NCI-H345 (cell line): ENCODE results near the gene ARID3C.

Experiments
- DNase-seq: peaks from one replicate; lab custom pipeline; 2025; lab: John Stamatoyannopoulos, UW

Gene ARID3C

DNA sequence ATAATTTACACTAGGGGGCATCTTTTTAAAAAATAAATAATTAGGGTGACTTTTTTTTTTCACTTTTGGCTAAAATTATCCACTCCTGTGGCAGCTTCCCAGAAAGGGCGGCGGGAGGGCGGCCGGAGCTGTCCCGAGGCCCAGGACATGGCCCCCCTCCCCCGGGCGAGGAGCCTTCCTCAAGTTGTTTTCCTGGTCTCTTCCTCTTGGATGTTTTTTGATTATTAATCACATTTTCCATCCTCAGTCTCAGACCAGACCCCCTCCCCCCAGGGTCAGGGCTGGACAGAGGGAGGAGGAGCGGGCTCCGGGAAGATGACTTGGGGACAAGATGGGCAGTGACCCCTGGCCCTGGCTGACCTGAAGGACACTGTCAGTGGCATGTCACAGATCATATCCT is 34.7 kb downstream of the ARID3C start:
- DNase-seq: no peak

DNA sequence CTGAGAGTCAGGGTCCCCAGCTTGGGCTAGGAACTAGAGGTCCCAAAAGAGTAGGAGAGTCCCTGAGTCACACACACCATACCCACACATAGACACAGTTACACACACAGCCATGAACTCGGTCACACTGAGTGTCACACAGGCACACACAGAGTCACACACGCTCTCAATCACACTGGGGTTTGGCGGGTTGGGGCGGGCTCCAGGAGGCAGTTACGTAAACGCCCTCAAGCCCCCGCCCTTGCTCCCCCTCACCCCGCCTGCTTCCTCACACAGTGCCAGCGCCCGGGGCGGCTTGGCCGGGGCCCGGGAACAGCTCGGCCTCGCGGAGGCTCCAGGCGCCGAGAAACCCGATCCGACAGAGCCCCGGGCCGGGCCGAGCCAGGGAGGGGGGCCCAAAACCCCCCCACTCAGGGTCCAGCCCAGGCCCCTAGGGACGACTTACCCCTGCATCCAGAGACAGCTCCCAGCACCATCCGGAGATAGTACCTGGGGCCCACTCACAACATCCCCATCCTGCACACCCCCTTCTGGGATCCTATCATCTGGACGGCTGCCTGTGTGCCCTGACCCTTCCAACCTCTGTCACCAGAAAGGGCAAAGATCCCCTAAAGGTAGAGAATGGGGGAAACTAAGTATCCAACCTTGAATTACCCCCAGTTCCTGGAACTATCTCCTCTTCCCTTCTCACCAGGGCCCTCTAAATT is 35.8 kb downstream of the ARID3C start:
- no peak for DNase-seq

DNA sequence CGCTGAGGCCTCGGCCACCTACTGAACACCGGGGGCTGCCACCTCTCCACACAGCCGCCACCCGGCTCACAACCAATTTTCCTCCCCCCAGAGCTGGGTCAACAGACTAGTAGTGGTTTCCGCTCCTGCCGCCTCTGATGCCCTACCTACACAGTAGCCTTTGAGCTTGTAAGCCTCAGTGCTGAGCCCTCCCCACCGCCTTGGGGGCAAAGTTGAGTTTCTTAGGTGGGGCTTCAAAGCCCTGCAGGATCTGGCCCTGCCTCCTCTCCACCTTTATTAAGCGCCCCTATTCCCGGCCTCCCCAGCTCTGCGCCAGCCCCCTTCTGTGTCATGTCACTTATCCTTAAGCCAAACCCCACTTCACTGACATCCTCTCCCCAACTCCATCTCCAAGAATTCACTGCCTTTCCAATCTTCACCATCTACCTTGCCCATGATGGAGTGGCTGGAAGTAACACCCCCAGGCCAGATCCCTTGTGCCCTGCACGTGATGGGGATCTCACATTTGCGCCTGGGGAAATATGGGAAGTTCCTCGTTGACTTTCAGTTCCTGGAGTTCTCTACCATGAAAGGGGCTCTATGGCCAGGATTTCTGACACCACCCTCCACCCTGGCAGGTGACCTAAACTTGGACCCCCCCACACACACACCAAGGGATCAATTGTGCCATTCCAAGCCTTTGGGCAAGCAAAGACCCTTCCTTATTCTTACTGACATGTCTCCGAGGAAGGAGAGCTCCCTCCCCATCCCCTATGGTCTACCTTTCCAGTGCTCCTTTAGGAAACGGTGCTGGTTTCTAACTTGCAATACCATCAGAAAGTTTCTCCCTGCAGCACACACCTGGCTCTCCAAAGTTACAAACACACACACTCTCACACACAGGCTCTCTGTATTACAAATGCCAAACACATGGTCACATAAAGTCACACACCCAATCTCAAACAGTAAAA is 36.7 kb downstream of the ARID3C start:
- DNase-seq: no peak

DNA sequence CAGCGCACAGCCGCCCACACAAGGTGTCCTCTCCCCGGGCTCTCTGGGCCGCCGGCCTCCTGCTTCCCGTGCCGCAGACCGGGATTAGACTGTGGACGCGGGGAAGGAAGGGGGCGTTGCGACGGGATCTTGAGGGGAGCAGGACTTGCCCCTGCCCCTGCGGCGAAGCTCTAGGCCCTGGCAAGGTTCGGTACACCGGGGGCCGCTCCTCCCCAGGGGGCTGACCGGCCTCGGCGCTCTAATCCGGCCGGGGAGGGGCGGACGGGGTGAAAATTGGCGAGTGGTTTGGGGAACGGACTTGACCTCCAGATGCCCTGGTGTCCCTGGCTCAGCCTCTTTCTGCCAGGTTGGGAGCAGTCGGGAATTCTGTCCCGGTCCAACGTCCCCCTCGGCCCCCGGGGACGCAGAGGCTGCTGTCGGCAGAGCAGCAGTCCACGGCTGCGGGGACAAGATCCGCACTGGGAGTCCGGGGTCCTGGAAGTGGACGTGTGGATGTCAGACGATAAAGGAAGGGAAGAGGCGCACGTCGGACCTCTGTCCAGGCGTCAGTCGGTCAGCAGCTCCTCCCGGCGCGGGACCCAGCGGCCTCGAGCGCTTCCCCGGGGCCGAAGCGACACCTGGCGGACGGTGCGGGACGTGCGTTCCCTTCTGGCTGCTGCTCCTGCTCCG is 37.5 kb downstream of the ARID3C start:
- DNase-seq: peak; percentile 81

DNA sequence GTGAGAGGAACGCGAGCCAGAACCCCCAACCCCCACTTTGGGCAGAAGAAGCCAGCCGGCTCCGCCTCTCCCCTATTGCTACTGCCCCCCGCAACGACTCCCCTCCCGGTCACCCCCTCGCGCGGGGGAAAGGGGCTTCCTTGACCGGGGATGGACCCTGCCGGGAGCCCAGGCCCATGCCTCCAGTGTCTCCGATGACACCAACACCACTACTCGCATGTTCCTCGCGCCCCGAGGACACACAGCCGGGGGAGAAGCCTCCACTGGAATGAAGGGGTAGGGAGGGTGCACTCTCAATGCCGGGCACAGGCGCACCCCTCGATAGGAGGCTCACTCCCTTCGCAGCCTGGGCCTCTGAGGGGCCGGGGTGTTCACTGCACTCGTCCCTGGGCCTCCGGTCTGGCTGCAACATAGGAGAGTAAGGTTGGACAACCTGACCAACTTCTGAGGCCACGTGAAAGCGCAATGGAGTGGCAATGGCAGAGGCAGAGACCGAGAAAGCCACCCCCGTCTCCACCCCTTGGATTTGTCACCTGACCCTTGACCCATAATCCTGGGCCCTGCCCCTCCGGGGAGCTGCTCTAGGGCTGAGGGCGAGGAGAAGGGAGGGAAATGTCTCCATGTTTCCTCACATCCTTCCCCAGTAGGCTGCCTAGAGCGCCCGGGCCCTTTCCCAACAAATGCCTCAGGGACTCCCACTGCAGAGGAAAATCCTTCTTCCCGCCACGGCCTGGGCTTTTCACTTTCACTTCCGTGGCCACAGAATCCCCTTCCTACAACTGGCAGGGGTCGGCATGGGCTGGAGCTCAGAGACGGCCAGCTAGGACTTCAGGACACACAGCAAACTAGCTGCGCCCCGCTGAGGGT is 38.3 kb downstream of the ARID3C start:
- peak; percentile 20 for DNase-seq

DNA sequence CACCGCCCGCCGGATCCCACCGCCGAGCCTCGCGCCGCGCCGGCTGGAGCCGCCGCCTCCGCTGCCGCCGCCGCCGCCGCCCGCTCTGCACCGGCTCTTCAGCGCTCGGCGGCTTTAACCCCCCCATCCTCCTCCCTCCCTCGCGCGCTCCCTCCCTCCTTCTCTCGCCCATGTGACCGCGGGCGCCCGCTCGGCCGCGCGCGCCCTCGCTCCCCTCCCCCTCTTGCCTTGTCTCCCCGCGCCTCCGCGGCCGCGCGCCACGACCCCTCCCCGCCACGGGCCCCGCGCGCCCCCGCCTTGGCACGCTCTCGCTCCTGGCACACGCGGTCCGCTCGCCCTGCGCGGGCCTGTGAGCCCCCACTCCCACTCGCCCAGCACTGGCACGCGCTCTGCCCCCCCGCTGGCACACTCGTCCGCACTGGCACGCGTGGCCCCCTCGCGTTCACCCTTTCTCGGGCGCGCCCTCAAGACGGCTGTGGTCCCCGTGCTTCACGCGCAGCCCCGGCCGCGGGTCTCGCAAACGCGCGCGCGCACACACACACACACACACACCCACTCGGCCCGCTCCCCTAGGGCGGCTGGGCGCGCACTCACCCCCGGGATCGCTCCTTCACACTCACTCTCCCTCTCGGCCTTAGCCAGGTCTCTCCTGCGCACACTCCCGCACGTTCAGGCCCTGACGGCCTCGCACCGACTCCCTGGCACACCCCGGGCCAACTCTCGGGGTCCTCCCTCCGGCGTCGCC is 39.1 kb downstream of the ARID3C start, which contains the start of gene CNTFR:
CNTFR (minus strand) TSS at position 89 of the 745 bp plus-strand sequence. CDS start 20,743 bp downstream, outside the sequence.
- DNase-seq: peak; percentile 42

DNA sequence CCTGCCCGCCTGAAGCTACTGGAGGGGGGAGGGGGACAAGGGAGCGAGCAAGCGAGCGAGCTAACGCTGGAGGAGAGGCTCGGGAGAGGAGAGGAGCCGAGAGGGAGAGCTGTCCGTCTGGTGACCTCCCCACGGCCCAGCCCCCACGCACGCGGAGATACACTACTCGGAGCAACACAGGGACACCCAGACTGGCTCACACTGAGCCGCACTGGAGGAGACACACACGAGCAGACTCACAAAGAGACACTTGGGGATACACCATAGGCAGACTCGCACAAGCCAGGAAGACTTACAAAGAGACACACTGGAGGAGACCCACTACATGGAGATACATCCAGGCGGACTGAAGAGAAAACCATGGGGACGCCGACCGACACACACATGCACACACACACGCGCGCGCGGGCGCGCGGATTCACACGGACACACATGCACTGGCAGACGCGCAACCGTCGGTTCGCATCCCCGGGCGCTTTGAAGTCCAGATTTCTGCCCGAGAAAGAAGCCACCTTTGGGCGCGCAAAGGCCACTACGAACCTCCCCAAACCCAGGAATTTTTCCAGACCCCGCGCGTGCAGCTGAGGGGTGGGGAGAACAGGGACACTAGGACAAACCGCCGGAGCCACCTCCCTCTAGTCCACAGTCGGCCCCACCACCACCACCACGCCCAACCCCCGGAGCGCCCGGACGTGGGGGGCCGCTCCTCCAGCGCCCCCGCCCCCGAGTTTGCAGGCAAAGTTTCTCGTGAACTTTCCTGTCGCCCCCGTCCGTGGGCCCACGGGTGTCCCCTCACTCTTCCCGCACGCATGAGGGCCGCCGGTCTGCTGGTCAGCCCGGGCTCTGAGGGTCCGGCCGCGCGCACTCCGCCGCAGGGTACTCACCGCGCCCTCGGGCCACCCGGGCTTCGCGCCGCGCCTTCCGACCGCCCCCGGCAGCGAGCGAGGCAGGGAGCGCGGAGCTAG is 39.9 kb downstream of the ARID3C start:
- DNase-seq: no peak

DNA sequence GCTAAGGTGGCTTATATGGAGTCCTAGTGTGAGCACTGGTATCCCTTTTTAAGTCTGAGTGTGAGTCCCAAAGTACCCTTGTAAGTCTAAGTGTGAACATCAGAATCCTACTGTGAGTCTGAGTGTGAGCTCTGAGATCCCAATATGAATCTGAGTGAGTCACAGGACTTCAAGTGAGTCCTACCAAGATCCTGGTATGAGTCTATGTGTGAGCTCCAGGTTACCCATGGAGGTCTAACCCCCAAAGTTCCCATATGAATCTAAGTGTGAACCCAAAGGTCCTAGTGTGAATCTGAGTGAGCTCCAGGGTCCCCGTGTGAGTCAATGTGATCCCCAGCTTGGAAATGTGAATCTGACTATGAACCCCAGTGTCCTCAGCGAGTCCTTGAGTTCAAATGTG is 41.6 kb downstream of the ARID3C start:
- DNase-seq: no peak

DNA sequence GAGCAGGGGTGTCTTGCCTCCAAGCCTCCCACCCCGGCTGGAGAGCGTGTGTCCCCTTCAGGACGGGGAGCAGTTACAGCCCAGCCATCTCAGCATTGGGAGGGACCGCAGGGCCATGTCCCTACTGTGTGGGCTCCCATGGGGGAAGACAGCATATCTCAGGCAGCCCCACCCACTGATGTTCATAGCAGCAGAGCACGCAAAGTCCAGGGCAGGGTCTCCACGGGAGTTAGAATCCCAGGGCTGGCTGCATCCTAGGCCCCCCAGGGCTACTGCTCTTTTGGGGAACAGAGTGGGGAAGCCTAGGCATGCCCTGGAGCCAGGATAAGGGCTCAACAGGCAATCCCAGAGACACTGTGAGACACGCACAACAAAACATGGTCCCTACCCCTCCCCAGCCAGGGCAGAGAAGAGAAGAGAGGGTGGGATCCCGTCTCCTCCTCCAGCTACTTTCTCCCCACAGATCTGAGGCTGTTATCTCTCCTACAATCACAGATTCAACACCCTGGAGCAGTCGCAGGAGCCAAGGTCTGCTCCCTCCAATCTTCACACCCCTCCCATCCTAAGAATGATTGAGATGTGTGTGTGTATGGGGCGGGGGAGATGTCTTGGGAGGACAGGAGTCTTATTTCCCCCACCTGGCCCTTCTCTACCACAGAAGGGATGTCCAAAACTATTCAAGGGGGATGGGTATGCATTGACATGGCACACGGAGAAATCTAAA is 42.8 kb downstream of the ARID3C start:
- DNase-seq: no peak

DNA sequence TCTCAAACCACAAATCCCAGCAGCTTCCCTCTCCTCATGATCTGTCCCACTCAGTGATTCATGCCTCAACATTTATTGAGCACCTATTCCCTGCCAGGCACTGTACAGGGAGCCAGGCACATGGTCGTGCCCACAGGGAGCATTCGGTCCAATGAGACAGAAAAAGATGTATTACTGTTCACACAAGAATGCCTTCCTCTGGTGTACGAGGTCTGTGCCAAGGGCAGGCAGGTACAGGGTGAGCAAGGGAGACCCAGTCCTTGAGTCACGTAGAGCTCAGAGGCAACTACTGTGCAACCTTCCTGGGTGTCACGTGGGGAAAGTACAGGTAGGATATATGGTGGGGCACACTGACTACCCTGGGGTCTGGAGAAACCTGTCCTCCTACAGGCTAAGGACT is 43.9 kb downstream of the ARID3C start:
- no peak for DNase-seq

DNA sequence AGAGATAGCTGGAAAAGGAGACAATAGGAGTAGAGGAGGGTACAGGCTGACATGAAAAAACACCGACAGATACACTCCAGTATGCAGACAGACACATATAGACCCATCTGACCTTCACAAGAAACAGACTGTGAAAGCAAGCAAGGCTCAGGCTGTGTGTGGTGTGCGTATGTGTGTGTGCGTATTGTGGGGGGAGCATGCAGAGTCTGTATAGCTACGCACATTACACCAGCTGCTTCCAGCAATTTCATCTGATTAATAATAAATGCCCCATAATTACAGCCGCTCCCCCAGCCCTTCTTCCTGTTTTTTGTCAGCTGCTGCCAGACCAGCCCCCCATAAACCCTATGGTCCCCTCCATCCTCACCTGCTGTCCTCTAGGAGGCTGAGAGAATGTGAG is 46.1 kb downstream of the ARID3C start:
- no peak for DNase-seq

DNA sequence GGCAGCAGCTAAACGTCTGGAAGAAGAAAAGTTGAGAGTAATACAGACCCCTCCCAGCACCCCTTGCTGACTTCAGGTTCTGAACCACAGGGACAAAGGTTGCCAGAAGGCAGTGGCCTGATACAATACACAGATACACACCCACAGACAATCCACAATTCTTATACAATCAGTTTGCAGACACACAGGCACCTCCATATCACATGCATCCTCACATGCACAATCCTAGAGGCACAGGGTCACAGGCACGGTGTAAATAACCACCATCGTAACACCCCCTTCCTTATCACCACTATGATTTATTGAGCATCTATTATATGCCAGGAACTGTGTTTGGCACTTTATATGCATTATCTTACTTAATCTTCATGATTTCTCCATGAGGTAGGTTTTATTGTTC is 47.5 kb downstream of the ARID3C start:
- DNase-seq: no peak

DNA sequence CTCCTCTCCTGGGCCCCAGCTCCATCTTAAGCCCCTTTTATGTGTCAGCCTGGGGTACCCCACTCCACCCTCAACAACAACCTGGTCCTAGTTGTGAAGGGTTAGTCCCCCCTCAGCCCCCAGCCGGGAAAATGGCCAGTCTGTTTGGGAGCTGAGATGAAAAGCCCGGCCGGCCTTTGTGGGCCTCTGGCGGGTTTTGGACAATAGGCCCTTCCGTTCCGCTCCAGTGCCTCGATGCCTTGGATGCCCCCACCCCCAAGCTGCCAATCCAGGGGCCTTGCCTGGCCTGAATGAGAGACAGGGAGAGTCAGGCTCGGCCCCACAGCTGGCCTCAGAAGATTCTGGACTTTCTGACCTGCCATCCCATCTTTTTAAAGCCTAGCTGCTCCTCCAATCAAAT is 48.5 kb downstream of the ARID3C start:
- no peak for DNase-seq

DNA sequence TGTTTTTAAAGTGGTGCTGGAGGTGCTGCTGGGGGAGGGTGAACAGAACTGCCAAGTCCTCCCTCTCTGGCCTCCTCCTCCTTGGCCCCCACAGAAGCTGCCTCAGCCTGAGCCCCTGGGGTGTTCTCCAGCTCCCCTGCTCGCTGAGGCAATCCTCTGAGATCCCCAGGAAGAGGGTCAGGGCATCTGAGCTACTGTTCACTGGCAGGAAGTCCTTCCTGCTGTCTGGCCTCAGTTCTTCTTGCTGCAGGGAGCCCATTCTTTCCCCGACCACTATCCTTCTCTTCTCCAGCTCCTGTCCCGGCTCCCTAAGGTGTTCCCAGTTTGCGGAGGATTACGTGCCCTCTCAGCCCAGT is 49.1 kb downstream of the ARID3C start:
- DNase-seq: no peak

DNA sequence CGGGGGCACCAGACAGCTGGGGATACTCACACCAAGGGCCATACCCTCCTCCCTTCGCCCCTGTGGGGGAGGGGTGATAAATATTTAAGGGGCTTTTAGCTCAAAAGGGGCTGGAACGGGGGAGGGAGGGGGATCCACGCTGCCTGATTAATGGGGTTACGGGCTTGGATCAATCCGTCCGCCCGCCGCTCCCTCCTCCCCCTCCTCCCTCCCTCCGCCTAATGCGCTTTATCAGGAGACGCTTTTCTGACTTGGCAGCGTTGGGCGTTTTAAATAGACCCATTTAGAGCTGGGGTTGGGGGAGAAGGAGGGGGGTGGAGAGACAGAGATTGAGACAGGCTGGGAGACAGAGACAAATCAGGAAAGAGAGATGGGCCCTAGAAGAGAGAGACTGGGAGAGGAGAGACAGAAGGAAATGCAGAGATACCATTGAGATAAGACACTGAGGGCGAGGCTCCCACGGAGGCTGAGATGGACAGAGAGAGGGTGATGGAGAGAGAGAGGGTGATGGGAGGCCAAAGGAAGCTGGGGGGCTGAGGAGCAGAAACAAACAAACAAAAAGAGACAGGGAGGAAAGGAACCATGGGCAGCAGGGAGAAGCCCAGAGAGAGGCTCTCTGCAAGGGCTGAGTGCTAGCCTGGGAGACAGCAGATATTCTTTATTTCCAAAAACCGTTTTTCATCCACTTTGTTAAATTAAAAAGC is 49.6 kb downstream of the ARID3C start:
- DNase-seq: no peak

DNA sequence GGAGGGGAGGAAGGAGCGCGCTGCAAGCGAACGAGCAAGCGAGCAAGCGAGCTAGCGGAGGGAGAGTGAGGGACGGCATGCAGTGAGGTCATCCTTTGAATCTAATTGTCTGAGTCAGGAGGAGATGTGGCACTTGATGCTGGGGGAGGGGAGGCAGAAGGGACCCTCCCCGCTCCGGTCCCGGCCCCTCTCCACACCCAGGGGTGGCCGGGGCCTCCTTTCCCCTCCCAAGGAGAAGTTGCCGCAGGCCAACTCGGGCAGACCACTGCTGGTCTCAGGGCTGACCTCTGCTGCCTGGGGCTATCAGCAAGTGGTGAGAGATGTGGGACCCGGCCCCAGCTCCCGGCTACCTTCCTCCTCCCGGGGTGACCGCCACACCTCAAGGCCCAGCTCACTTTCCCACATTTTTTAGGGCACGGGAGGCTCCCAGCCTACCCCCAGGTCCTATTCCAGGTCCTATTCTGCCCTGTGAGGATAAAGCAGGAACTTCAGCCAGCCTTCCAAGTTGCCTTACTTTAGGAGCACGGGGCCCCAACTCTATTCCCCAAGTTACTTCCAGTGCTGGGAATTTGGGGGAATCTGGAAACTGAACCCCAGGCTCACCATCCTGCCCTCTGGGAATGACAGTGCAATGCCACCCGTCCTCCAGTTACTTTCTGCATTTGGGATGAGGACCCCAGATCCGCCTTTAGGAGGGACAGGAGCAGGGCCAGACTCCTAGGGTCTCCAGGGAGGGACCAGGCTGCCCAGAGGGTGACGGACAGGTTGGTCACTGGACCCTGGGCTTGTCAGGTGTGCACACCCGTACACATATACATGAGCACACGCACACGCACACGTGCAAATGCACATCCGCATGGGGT is 50.4 kb downstream of the ARID3C start:
- peak; percentile 16 for DNase-seq

DNA sequence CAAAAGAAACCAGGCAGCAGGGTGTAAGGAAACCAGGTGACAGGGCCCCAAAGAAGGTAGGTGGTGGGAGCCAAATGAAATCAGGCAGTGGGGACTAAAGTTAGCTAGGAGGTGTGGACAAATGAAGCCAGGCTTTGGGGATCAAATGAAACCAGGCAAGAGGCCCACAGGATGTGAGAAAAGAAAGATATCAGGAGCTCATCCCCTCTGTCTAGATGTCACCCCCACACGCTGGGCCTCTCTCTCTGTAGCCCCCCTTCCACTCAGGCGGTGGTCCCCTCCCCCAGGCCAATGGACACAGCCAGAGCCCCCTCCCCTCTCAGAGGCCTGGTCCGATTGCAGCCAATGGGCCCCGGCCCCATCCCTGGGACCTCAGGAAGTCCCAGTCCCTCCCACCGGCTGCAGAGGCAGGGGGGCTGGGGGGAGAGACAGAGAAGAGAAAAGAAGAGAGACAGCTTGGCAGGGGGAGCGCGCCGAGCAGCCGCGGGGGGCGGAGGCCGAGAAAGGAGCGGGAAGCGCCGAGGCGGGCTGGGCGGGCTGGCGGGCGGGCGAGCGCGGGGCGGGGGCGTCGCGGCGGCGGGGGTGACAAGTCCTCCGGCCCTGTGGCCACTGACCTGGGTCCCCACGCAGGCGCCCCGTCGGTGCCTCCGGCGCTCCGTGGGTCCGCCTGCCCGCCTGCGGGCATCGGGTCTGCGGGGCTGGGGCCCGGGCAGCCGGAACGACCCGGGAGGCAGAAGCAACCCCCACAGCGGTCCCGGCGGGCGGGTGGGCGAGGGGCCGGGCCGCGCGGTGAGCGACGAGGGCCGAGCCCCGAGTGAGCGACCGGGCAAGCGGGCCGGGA is 51.2 kb downstream of the ARID3C start:
- no peak for DNase-seq
